ENCODE results near the gene PDE6H. TPM values are rescaled to one million over a fixed set of nuclear protein-coding genes. Genes with fewer than 3 reads are reported as not detected.

Gene PDE6H
- total and polyA plus RNA-seq, 2 of the 8 experiments (the other 6 are each of a cell fraction or from before 2014, with no cell fraction given), result not detected

GRCh38 chr12:14976658-14977057, 3.8 kb downstream of the PDE6H start:
- Histone ChIP-seq H2BK12ac (ENCODE audit: low read depth, low read length) (no peak overlapping the region), H3K4me2 (ENCODE audit: insufficient read depth in 1 of 2, low read depth in 2 of 2, low read length in 2 of 2) (no peak overlapping the region), H3K36me3 (ENCODE audit: control insufficient read depth in 2 of 4, insufficient read depth in 4 of 4, low read length in 3 of 4) (no peaks in the 10 kb centered on the region), H3K18ac (ENCODE audit: extremely low read depth, low read length) (no peak overlapping the region), H2AFZ (ENCODE audit: low read length) (no peak overlapping the region), H2BK15ac (ENCODE audit: low read length) (no peak overlapping the region), H2AK5ac (ENCODE audit: low read depth, low read length) (no peak overlapping the region), H3K9me3 (ENCODE audit: insufficient read depth in 2 of 2, low read depth in 1 of 2, low read length in 1 of 2) (no peaks in the 10 kb centered on the region), H3K9ac (replicated peaks in 1 of 4; ENCODE audit: extremely low read depth in 1 of 4, low read depth in 3 of 4, low read length in 3 of 4) (no peak overlapping the region), H3K79me2 (ENCODE audit: control insufficient read depth in 1 of 2, insufficient read depth in 2 of 2, low read length in 2 of 2) (no peaks in the 10 kb centered on the region), H3K23ac (ENCODE audit: insufficient read length) (no peak overlapping the region), H4K20me1 (replicated peaks in 1 of 2; ENCODE audit: control insufficient read depth in 1 of 2, insufficient read depth in 2 of 2, low read length in 2 of 2) (no peaks in the 10 kb centered on the region), H4K91ac (replicated peaks; ENCODE audit: insufficient read length, low read length) (no peak overlapping the region), H3K4me3 (ENCODE audit: extremely low read depth in 1 of 4, insufficient read depth in 2 of 4, low read depth in 3 of 4, low read length in 4 of 4) (no peak overlapping the region), H3K14ac (ENCODE audit: insufficient read length) (no peak overlapping the region), H3K4me1 (replicated peaks in 1 of 4; ENCODE audit: control insufficient read depth in 3 of 4, insufficient read depth in 4 of 4, low read length in 3 of 4) (no peaks in the 10 kb centered on the region), H2BK5ac (ENCODE audit: low read depth, low read length) (no peak overlapping the region), H3K56ac (replicated peaks; ENCODE audit: insufficient read length, low read depth, low read length) (no peak overlapping the region), H3K23me2 (ENCODE audit: low read depth, low read length) (no peaks in the 10 kb centered on the region), H4K8ac (ENCODE audit: extremely low read depth, insufficient read depth, low read length) (no peak overlapping the region), H2BK20ac (ENCODE audit: low read length) (no peak overlapping the region), H3K4ac (replicated peaks; ENCODE audit: insufficient read length, low read depth, low read length) (no peak overlapping the region), H3K27ac (ENCODE audit: low read depth, low read length) (no peak overlapping the region), H2BK120ac (replicated peaks; ENCODE audit: low read depth, low read length) (no peak overlapping the region), H3K27me3 (replicated peaks in 1 of 4; ENCODE audit: control insufficient read depth in 3 of 4, extremely low read depth in 1 of 4, insufficient read depth in 3 of 4, low read length in 3 of 4) (no peaks in the 10 kb centered on the region), H4K5ac (ENCODE audit: insufficient read length, low read depth, low read length) (no peak overlapping the region), H3K79me1 (ENCODE audit: low read depth, low read length) (no peaks in the 10 kb centered on the region)
- TF ChIP-seq EZH2 (IDR thresholded peaks at IDR 0.05; ENCODE audit: low read depth, low read length, severe bottlenecking) (no peak), CBX8 (IDR thresholded peaks at IDR 0.05; ENCODE audit: borderline replicate concordance, low read depth, low read length) (no peak), CBX5 (IDR thresholded peaks at IDR 0.05; ENCODE audit: low read depth, low read length) (no peak), HDAC6 (IDR thresholded peaks at IDR 0.05; ENCODE audit: low read depth, low read length) (no peak), EGR1 (IDR thresholded peaks at IDR 0.05; ENCODE audit: borderline replicate concordance, low read depth, low read length) (no peak), TAF1 (IDR thresholded peaks at IDR 0.05; ENCODE audit: low read depth, low read length) (no peak), CEBPB (IDR thresholded peaks at IDR 0.05; ENCODE audit: low read depth, low read length) (no peak), CHD1 (IDR thresholded peaks at IDR 0.05; ENCODE audit: low read depth, low read length) (no peak), SP4 (IDR thresholded peaks at IDR 0.05; ENCODE audit: low read length) (no peak), ZNF274 (IDR thresholded peaks at IDR 0.05; ENCODE audit: borderline replicate concordance, extremely low read depth, low read length) (no peak), YY1 (IDR thresholded peaks at IDR 0.05; ENCODE audit: low read depth, low read length) (no peak), SP2 (IDR thresholded peaks at IDR 0.05; ENCODE audit: low read length) (no peak), FOSL1 (IDR thresholded peaks at IDR 0.05; ENCODE audit: insufficient read depth, low read depth, low read length) (no peak), POU5F1 (IDR thresholded peaks at IDR 0.05; ENCODE audit: low read depth, low read length) (no peak), KDM4A (IDR thresholded peaks at IDR 0.05; ENCODE audit: low read depth, low read length, severe bottlenecking) (no peak)
- CTCF ChIA-PET (ENCODE audit: partially characterized antibody), result interaction anchor here (1.0 kb wide), 1 partner anchor 40 kb away, joined by 3 read pairs; no protein-coding TSS in a partner anchor
- WGBS, 2 experiments (ENCODE audit: extremely low coverage in 1 of 2, insufficient coverage in 1 of 2, insufficient read length in 1 of 2, insufficient replicate concordance in 2 of 2, low coverage in 1 of 2, low lambda C conversion rate in 2 of 2, missing lambda C conversion rate in 1 of 2), result 94% methylated on average over 3 of the region's 3 CpGs; no CpG with 5 or more reads in 1 of the 2 experiments
- POLR2A ChIA-PET (ENCODE audit: partially characterized antibody), result no interaction called here
- DNase-seq (ENCODE audit: low read depth in 1 of 2, low spot score in 2 of 2) (no peak), FAIRE-seq (no peak)

Measured in H1 (cell line).